Activated CD8-positive, alpha-beta memory T cell treated with anti-CD3 and anti-CD28 coated beads, Interleukin-2, amount 50 U/mL, for 4 hours (primary cell): ENCODE data around the gene RPL41.

Source experiments
- DNase-seq: peaks from one replicate; pipeline ENCODE4 v3.0.0-alpha.2; 2020

RPL41 gene

GRCh38 chr12:56157201-56158028, 41.0 kb downstream of the RPL41 start:
- DNase-seq = peak; percentile 49

GRCh38 chr12:56158029-56158925, 41.8 kb downstream of the RPL41 start, which contains the start of gene MYL6:
Gene MYL6 (plus strand): TSS chr12:56158359. CDS start chr12:56158402, 43 bp downstream.
- DNase-seq = peak; percentile 88

- DNase-seq = no peak
These were observed 42.6 kb downstream of the RPL41 start for GRCh38 chr12:56158926-56159461.

GRCh38 chr12:56159482-56160192, 43.2 kb downstream of the RPL41 start:
- DNase-seq = no peak

GRCh38 chr12:56160193-56160763, 43.8 kb downstream of the RPL41 start:
- DNase-seq = peak; percentile 67

GRCh38 chr12:56160894-56161689, 44.7 kb downstream of the RPL41 start:
- no peak for DNase-seq

GRCh38 chr12:56161690-56162351, 45.4 kb downstream of the RPL41 start:
- DNase-seq = no peak

- no peak for DNase-seq
These were observed 46.2 kb downstream of the RPL41 start for GRCh38 chr12:56162468-56163290.

GRCh38 chr12:56163533-56164344, 47.3 kb downstream of the RPL41 start:
- DNase-seq = no peak

GRCh38 chr12:56164345-56164729, 47.9 kb downstream of the RPL41 start:
- DNase-seq = no peak

GRCh38 chr12:56165369-56165768, 48.9 kb downstream of the RPL41 start:
- DNase-seq = no peak
